Testis (tissue), 3 donors: ENCODE results near the gene NPB. TPM values are rescaled to one million over a fixed set of nuclear protein-coding genes. Genes with fewer than 3 reads are reported as not detected.

Experiments used
- DNase-seq: peaks from one replicate; pipeline ENCODE4 v3.0.0-alpha.2; 2019
- H3K27ac ChIP-seq, 2 donors: fragments of 200-600 bp; sonication (generic); one replicate each; pipeline ENCODE4 v1.5.1; 2019
- H3K27me3 ChIP-seq: fragments of 200-600 bp; sonication (generic); one replicate; pipeline ENCODE4 v1.5.1; 2019
- H3K36me3 ChIP-seq: fragments of 200-600 bp; sonication (generic); one replicate; pipeline ENCODE4 v1.5.1; 2017; ENCODE audit warnings: low read depth; ENCODE audit errors: missing control alignments
- H3K4me1 ChIP-seq: fragments of 200-600 bp; sonication (generic); one replicate; pipeline ENCODE4 v1.5.1; 2019
- H3K4me3 ChIP-seq, 2 donors: fragments of 200-600 bp; sonication (generic); one replicate each; pipeline ENCODE4 v1.5.1; 2017 to 2019
- H3K9me3 ChIP-seq: fragments of 200-600 bp; sonication (generic); one replicate; pipeline ENCODE4 v1.5.1; 2017
- POLR2A ChIP-seq: fragments of 450-650 bp; IDR thresholded peaks from one replicate; pipeline ENCODE4 v1.6.1; 2017; ENCODE audit warnings: antibody characterized with exemption, mild to moderate bottlenecking, moderate library complexity
- WGBS, 2 donors: methylation state at CpG; one replicate each; pipeline ENCODE4 v1.1.5; 2018; 5-methylcytosine and 5-hydroxymethylcytosine counted together
- intact Hi-C: fragments of 100-400 bp; cut with DNase I; formaldehyde crosslinking; loops from one replicate; pipeline ENCODE4 v1.15.1; 2023; ENCODE audit warnings: low total_unique reads
- polyA plus RNA-seq: library from polyadenylated mRNA; stranded (reverse); fragments of 350-450 nt; fragmentation: Illumina TruSeq; extraction: RNeasy Lipid Tissue Mini Kit (QIAGEN cat#74804); gene quantifications from one replicate; pipeline ENCODE4 v1.2.3, GENCODE V29; 2014; ENCODE audit warnings: low read depth, low replicate concordance; ENCODE audit not compliant: insufficient read depth
- total RNA-seq, 2 donors: library from RNA; depleted of rRNA; stranded (reverse); fragments of >200 nt; gene quantifications; one replicate each; pipeline ENCODE4 v1.2.3, GENCODE V29; 2016
- TF ChIP-seq, protein P1 (sequence below), 3 experiments: fragments of 450-650 bp in 2 of 3; fragments of 200-600 bp in 1 of 3; sonication (generic) in 1 of 3; IDR thresholded peaks; one replicate each; pipeline ENCODE4 v1.5.1; 2016 to 2019; ENCODE audit warnings: antibody characterized with exemption in 3 of 3, mild to moderate bottlenecking in 2 of 3, moderate library complexity in 1 of 3

Gene NPB
- total and polyA plus RNA-seq, 3 donors from 2014 or later: 1.8 to 27.3 (median 22.7) TPM

DNA sequence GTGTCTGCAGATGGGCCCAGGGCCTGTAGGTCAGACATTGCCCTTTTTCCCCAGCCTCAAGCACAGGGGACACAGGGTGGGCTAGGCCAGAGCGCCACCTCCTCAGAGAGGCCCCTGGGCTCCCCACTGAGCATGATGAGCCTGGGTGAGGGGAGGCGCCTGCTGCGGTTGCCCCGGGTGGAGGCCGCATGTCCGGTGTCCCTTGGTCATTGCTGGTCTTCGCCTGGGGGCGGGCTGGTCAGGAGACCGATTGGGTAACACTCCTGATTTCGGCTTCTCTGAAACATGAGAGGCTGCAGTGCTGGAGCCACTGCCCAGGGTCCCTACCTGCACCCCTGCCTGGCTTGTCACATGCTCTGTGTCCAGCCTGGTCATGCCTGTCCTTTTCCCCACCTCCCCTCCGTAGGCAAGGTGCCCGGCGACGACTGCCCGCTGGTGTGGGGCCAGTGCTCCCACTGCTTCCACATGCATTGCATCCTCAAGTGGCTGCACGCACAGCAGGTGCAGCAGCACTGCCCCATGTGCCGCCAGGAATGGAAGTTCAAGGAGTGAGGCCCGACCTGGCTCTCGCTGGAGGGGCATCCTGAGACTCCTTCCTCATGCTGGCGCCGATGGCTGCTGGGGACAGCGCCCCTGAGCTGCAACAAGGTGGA, 2.4 kb upstream of the NPB start:
- no peaks in the 10 kb centered on the region for H3K9me3 ChIP-seq
- H3K4me1 ChIP-seq: peaks cover 6% of the 10 kb centered on the region
- intact Hi-C loops: no loop called here
- WGBS, 2 donors: 91 to 98% methylated on average over 18 to 22 of the region's 22 CpGs
- no peak overlapping the region for H3K27ac ChIP-seq
- no peaks in the 10 kb centered on the region for H3K27me3 ChIP-seq
- TF ChIP-seq, protein P1, sequence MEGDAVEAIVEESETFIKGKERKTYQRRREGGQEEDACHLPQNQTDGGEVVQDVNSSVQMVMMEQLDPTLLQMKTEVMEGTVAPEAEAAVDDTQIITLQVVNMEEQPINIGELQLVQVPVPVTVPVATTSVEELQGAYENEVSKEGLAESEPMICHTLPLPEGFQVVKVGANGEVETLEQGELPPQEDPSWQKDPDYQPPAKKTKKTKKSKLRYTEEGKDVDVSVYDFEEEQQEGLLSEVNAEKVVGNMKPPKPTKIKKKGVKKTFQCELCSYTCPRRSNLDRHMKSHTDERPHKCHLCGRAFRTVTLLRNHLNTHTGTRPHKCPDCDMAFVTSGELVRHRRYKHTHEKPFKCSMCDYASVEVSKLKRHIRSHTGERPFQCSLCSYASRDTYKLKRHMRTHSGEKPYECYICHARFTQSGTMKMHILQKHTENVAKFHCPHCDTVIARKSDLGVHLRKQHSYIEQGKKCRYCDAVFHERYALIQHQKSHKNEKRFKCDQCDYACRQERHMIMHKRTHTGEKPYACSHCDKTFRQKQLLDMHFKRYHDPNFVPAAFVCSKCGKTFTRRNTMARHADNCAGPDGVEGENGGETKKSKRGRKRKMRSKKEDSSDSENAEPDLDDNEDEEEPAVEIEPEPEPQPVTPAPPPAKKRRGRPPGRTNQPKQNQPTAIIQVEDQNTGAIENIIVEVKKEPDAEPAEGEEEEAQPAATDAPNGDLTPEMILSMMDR (IDR thresholded peaks at IDR 0.05): no peak
- H3K36me3 ChIP-seq: no peaks in the 10 kb centered on the region
- no peak for DNase-seq
- H3K4me3 ChIP-seq: no peak overlapping the region

DNA sequence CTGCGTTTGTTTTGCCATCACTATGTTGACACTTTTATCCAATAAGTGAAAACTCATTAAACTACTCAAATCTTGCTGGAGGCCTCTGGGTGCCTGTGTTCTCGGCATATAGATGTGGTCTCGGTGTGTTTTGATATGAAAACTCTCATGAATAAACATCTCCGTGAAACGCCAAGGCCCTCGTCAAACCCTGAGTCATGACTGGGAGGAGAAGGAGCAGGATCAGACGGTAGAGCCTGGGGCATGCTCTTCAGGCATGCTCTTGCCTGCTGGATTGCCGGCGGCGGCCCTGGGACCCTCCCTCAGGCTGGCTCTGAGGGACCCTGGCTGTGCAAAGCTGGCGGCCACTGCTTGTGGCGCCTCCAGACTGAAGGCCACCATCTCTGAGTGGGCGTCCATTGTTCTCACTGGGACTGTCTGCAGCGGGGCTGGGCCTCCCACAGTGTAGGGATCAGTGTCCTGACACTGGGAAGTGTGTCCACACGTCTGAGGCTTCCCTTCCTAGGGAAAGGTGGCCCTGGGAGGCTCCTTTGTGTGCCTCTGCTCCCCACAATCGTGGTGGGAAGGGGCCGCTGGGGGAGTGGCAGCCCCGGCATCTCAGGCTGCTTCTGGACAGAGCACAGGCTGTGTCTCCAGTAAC, 1.7 kb upstream of the NPB start:
- Histone ChIP-seq H3K27me3 (no peaks in the 10 kb centered on the region), H3K27ac (no peak overlapping the region), H3K4me3 (no peak overlapping the region), H3K4me1 (peaks cover 6% of the 10 kb centered on the region), H3K36me3 (no peaks in the 10 kb centered on the region), H3K9me3 (no peaks in the 10 kb centered on the region)
- WGBS, 2 donors: 81 to 87% methylated on average over 5 to 18 of the region's 18 CpGs
- TF ChIP-seq, protein P1 (IDR thresholded peaks at IDR 0.05): no peak
- no peak for TF ChIP-seq POLR2A
- intact Hi-C loops: no loop called here
- no peak for DNase-seq

DNA sequence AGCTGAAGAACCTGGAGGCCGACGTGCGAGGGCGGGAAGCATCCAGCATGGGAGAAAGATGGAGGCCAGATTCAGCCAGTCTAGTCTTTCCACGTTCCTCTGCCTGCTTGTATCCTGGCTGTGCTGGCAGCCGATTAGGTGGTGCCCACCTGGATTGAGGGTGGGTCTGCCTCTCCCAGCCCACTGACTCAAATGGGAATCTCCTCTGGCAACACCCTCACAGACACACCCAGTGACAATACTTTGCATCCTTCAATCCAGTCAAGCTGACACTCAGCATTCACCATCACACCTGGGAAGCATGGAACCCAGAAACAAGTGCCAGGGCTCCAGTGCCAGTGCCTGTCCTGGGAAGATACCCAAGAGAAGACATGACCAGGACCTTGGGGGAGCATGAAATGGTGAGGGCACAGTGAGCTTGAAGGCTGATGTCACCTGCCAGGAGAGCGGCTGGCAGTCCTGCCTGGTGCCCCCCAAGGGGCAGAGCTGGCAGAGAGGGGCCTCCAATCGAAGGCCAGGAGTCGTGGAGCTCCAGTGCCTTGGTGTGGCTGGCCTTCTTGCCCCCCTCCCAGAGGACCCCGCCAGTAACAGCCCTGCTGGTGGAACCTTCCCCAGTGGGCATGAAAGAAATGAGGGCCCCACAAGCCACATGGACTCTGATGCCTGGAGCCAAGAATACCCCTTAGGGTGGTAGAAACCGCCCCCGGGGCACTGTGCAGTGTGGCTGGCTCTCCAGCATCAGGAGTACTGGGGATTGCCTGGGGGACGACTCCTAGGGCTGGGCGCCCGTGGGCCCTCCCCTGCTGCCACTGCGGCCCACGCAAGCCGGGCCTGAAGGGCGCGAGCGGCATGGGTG, 643 bp upstream of the NPB start:
- Histone ChIP-seq H3K4me3 (peak overlapping the region; percentile 26 to 36), H3K27me3 (no peaks in the 10 kb centered on the region), H3K4me1 (peaks cover 6% of the 10 kb centered on the region), H3K36me3 (no peaks in the 10 kb centered on the region), H3K27ac (no peak overlapping the region), H3K9me3 (no peaks in the 10 kb centered on the region)
- DNase-seq: no peak
- WGBS, 2 donors: 53 to 72% methylated on average over 8 to 21 of the region's 21 CpGs
- TF ChIP-seq POLR2A: no peak
- TF ChIP-seq, protein P1 (IDR thresholded peaks at IDR 0.05): no peak
- intact Hi-C loops: no loop called here

DNA sequence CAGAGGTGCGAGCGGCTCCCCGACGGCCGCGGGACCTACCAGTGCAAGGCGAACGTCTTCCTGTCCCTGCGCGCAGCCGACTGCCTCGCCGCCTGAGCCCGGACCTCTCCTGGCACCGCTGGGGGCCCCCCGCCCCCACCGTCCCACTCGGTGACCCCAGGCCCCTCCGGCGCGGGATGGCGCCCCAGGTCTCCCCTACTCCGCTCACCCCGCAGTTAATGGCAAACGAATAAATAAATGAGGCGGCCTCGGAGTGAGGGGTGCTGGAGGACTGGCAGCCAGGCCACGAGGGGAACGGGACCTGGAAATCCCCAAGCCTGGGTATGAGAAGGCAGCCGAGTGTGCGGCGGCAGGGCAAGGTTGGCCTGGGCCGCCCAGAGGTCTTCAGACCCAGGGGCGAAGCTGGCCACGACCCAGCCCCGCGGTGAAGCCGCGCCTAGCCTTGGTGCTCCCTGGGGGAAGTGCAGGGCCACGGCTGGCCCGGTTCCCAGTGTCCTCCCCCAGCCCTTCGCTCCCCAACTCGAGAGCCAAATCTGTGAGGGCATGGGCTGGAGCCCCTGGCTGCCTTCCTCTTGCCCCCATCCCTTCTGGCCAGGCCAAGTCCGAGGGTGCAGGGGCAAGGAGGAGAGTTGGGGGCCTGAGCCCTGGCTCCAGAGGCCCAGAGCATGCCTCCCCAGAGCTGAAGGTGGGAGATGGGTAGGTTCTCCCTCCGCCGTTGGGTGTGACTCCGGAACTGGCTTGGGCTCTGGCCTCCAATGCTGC, 796 bp downstream of the NPB start:
- DNase-seq: no peak
- TF ChIP-seq, protein P1 (IDR thresholded peaks at IDR 0.05): no peak
- TF ChIP-seq POLR2A: no peak
- Histone ChIP-seq H3K36me3 (no peaks in the 10 kb centered on the region), H3K9me3 (no peaks in the 10 kb centered on the region), H3K27me3 (no peaks in the 10 kb centered on the region), H3K4me1 (peaks cover 6% of the 10 kb centered on the region), H3K4me3 (peak overlapping the region; percentile 26 to 36), H3K27ac (no peak overlapping the region)
- WGBS, 2 donors: 43 to 63% methylated on average over 8 to 40 of the region's 47 CpGs
- intact Hi-C loops: no loop called here
